Stomach (tissue), 4 donors: ENCODE results near the gene ABCC1.

Source experiments
- EP300 ChIP-seq: sonication (generic); formaldehyde crosslinking; IDR thresholded peaks from one replicate; pipeline ENCODE4 v1.6.1; 2017; ENCODE audit warnings: antibody characterized with exemption
- TF ChIP-seq, protein P1 (sequence below), 7 experiments: fragments of 450-650 bp in 4 of 7; fragments of 200-600 bp in 3 of 7; sonication (generic) in 3 of 7; IDR thresholded peaks; one replicate each; pipeline ENCODE4 v1.5.1; 2016 to 2019; ENCODE audit warnings: antibody characterized with exemption in 7 of 7, control low read depth in 2 of 7, mild to moderate bottlenecking in 1 of 7

DNA sequence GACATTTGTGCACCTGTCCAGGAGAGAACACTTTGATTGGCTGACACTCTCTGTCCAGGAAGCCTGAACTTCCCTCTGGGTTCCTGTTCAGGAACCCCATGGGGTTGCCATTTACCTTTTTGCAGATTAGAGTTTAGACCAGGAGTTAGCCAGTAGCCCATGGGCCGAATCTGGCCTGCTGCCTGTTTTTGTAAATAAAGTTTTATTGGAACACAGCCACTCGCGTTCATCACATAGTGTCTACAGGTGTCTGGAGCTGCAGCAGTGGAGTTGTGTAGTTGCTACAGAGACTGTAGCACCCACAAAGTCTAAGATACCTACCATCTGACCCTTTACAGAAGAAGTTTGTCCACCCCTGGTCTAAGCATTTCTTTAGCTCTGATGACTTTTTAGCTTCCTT is 70.9 kb downstream of the ABCC1 start:
- TF ChIP-seq, protein P1, sequence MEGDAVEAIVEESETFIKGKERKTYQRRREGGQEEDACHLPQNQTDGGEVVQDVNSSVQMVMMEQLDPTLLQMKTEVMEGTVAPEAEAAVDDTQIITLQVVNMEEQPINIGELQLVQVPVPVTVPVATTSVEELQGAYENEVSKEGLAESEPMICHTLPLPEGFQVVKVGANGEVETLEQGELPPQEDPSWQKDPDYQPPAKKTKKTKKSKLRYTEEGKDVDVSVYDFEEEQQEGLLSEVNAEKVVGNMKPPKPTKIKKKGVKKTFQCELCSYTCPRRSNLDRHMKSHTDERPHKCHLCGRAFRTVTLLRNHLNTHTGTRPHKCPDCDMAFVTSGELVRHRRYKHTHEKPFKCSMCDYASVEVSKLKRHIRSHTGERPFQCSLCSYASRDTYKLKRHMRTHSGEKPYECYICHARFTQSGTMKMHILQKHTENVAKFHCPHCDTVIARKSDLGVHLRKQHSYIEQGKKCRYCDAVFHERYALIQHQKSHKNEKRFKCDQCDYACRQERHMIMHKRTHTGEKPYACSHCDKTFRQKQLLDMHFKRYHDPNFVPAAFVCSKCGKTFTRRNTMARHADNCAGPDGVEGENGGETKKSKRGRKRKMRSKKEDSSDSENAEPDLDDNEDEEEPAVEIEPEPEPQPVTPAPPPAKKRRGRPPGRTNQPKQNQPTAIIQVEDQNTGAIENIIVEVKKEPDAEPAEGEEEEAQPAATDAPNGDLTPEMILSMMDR (IDR thresholded peaks at IDR 0.05): no peak
- no peak for TF ChIP-seq EP300
